Measurements from ENCODE around the gene RFX3.

RFX3 gene

GRCh38 chr9:3200331-3200774 lies 325.4 kb downstream of the RFX3 start:
- Histone ChIP-seq H3K9me3 (no peaks in the 10 kb centered on the region), H3K36me3 (no peaks in the 10 kb centered on the region), H3K27me3 (no peaks in the 10 kb centered on the region), H3K4me1 (no peaks in the 10 kb centered on the region), H3K27ac (no peak overlapping the region), H3K4me3 (no peak overlapping the region)
- intact Hi-C loops (cut with DNase I; ENCODE audit: low total_unique reads), result no loop called here
- TF ChIP-seq, protein P1, sequence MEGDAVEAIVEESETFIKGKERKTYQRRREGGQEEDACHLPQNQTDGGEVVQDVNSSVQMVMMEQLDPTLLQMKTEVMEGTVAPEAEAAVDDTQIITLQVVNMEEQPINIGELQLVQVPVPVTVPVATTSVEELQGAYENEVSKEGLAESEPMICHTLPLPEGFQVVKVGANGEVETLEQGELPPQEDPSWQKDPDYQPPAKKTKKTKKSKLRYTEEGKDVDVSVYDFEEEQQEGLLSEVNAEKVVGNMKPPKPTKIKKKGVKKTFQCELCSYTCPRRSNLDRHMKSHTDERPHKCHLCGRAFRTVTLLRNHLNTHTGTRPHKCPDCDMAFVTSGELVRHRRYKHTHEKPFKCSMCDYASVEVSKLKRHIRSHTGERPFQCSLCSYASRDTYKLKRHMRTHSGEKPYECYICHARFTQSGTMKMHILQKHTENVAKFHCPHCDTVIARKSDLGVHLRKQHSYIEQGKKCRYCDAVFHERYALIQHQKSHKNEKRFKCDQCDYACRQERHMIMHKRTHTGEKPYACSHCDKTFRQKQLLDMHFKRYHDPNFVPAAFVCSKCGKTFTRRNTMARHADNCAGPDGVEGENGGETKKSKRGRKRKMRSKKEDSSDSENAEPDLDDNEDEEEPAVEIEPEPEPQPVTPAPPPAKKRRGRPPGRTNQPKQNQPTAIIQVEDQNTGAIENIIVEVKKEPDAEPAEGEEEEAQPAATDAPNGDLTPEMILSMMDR (IDR thresholded peaks at IDR 0.05), result no peak
- DNase-seq, result no peak

- Histone ChIP-seq H3K36me3 (no peaks in the 10 kb centered on the region), H3K27me3 (no peaks in the 10 kb centered on the region), H3K27ac (no peak overlapping the region), H3K4me1 (no peaks in the 10 kb centered on the region), H3K9me3 (no peaks in the 10 kb centered on the region), H3K4me3 (no peak overlapping the region)
- TF ChIP-seq, protein P1 (IDR thresholded peaks at IDR 0.05), result no peak
- no peak for DNase-seq
- intact Hi-C loops (cut with DNase I; ENCODE audit: low total_unique reads), result no loop called here
Measured at GRCh38 chr9:3193791-3194190, 332.0 kb downstream of the RFX3 start.

DNA sequence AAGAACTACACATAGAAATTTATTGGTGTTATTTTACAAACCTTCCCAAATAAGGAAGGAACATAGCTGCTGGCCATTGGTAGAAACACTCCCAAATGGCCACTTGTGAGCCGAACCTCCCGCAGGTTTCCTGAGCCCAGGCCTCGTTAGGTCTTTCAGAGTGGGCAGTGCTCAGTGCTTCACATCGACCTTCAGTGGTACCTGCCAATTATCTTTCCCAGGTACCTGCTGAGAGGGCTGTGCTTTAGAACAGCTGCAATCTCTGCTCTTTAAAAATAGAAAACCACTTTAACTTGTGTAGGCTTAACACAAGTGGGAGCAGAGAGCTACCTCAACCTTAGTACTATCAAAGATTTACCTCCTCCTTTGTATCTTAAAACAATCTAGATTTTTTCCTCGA lies 334.1 kb downstream of the RFX3 start:
- H3K4me1 ChIP-seq, result no peaks in the 10 kb centered on the region
- intact Hi-C loops (cut with DNase I; ENCODE audit: low total_unique reads), result no loop called here
- H3K4me3 ChIP-seq, result no peak overlapping the region
- H3K27ac ChIP-seq, result no peak overlapping the region
- no peaks in the 10 kb centered on the region for H3K36me3 ChIP-seq
- TF ChIP-seq, protein P1 (IDR thresholded peaks at IDR 0.05), result no peak
- no peaks in the 10 kb centered on the region for H3K27me3 ChIP-seq
- no peak for DNase-seq
- H3K9me3 ChIP-seq, result no peaks in the 10 kb centered on the region

GRCh38 chr9:3189113-3189861 lies 336.5 kb downstream of the RFX3 start:
- intact Hi-C loops (cut with DNase I; ENCODE audit: low total_unique reads), result no loop called here
- H3K36me3 ChIP-seq, result no peaks in the 10 kb centered on the region
- TF ChIP-seq, protein P1 (IDR thresholded peaks at IDR 0.05), result no peak
- H3K9me3 ChIP-seq, result no peaks in the 10 kb centered on the region
- H3K27ac ChIP-seq, result no peak overlapping the region
- no peaks in the 10 kb centered on the region for H3K4me1 ChIP-seq
- no peak overlapping the region for H3K4me3 ChIP-seq
- H3K27me3 ChIP-seq, result peaks cover 0 to 5% of the 10 kb centered on the region in 2 donors
- no peak for DNase-seq

GRCh38 chr9:3186751-3187150 lies 339.1 kb downstream of the RFX3 start:
- no peaks in the 10 kb centered on the region for H3K9me3 ChIP-seq
- no peak for DNase-seq
- peaks cover 0 to under 1% (median 0%) of the 10 kb centered on the region in 4 donors for H3K4me1 ChIP-seq
- no peak overlapping the region for H3K4me3 ChIP-seq
- no peak overlapping the region for H3K27ac ChIP-seq
- TF ChIP-seq, protein P1 (IDR thresholded peaks at IDR 0.05), result no peak
- intact Hi-C loops (cut with DNase I; ENCODE audit: low total_unique reads), result no loop called here
- H3K27me3 ChIP-seq, result peaks cover 0 to 8% of the 10 kb centered on the region in 2 donors
- H3K36me3 ChIP-seq, result no peaks in the 10 kb centered on the region
